Panc1 (cell line): Measurements from ENCODE around the gene SNED1. TPM values are rescaled to one million over a fixed set of nuclear protein-coding genes. Genes with fewer than 3 reads are reported as not detected.

Experiments
- ATAC-seq: fragments of 200-7000 bp; cut with Tn5 transposase; 2 replicates; pipeline ENCODE4 v1.9.1; 2020; ENCODE audit warnings: mild to moderate bottlenecking, moderate library complexity
- BruUV-seq: library from RNA; stranded (reverse); fragments of 400-500 nt; replicated peaks from 2 replicates; lab custom pipeline; 2021; lab: Mats Ljungman, UMichigan
- CTCF ChIA-PET: fragments of 300-600 bp; sonication (Branson Sonifier 250); formaldehyde crosslinking; loops from one replicate; lab custom pipeline; 2022; ENCODE audit warnings: antibody characterized with exemption; lab: Charles Lee
- POLR2A ChIA-PET: fragments of 300-600 bp; sonication (Branson Sonifier 250); formaldehyde crosslinking; loops from one replicate; lab custom pipeline; 2022; ENCODE audit warnings: antibody characterized with exemption; lab: Charles Lee
- DNase-seq: peaks from one replicate; pipeline ENCODE4 v3.0.0-alpha.2; 2010; ENCODE audit warnings: low read depth, low spot score
- H3K27ac ChIP-seq: 2 replicates; pipeline ENCODE4 v1.5.1; 2011; ENCODE audit warnings: mild to moderate bottlenecking, low read length, inconsistent platforms
- H3K27me3 ChIP-seq: fragments of 200-500 bp; sonication (Bioruptor generic); 2 replicates; pipeline ENCODE4 v1.6.0; 2014; ENCODE audit warnings: low read length, inconsistent platforms; ENCODE audit not compliant: control insufficient read depth, insufficient read depth
- H3K36me3 ChIP-seq: fragments of 200-500 bp; sonication (Bioruptor generic); 2 replicates; pipeline ENCODE4 v1.5.1; 2014; ENCODE audit warnings: inconsistent platforms, mild to moderate bottlenecking, low read length, moderate library complexity; ENCODE audit not compliant: control insufficient read depth, insufficient read depth
- H3K4me1 ChIP-seq: 2 replicates; pipeline ENCODE4 v1.5.1; 2011; ENCODE audit warnings: inconsistent platforms, mild to moderate bottlenecking, low read length, moderate library complexity; ENCODE audit not compliant: control insufficient read depth, insufficient read depth
- H3K4me3 ChIP-seq, 2 experiments: 2 replicates each; pipeline ENCODE4 v1.5.1; 2011 to 2012; ENCODE audit warnings: low read depth in 2 of 2, low read length in 2 of 2, mild to moderate bottlenecking in 2 of 2, inconsistent platforms in 1 of 2, moderate library complexity in 1 of 2
- H3K9me3 ChIP-seq: fragments of 200-500 bp; sonication (Bioruptor generic); 2 replicates; pipeline ENCODE4 v1.5.1; 2014; ENCODE audit warnings: low read depth, mild to moderate bottlenecking, inconsistent platforms, low read length, moderate library complexity; ENCODE audit not compliant: control insufficient read depth, insufficient read depth
- POLR2AphosphoS5 ChIP-seq: IDR thresholded peaks from 2 replicates; pipeline ENCODE4 v1.6.1; 2012; ENCODE audit warnings: mild to moderate bottlenecking, low read depth, low read length, moderate library complexity
- REST ChIP-seq, 2 experiments: IDR thresholded peaks; 2 replicates each; pipeline ENCODE4 v1.6.1; 2011 to 2012; ENCODE audit warnings: low read depth in 2 of 2, control low read depth in 1 of 2, low read length in 1 of 2, mild to moderate bottlenecking in 1 of 2, moderate library complexity in 1 of 2; ENCODE audit not compliant: insufficient read depth in 1 of 2
- SIN3A ChIP-seq: IDR thresholded peaks from 2 replicates; pipeline ENCODE4 v1.6.1; 2012; ENCODE audit warnings: low read depth, mild to moderate bottlenecking, low read length, moderate library complexity, borderline replicate concordance; ENCODE audit not compliant: insufficient read depth
- TCF7L2 ChIP-seq: IDR thresholded peaks from 2 replicates; pipeline ENCODE4 v1.6.1; 2011; ENCODE audit warnings: mild to moderate bottlenecking, low read depth, low read length, inconsistent platforms
- in situ Hi-C: cut with HindIII; loops from 2 replicates; pipeline ENCODE4 v1.10.0; 2016; ENCODE audit warnings: low sequenced_read_pairs, low pct_unique_long_range_greater_than_20kb
- intact Hi-C: fragments of 100-400 bp; cut with micrococcal nuclease; formaldehyde crosslinking; loops from one replicate; pipeline ENCODE4 v1.10.0; 2022; ENCODE audit not compliant: unreplicated experiment
- total RNA-seq: library from RNA; stranded (reverse); gene quantifications from one replicate; pipeline ENCODE4 v1.2.1, GENCODE V29; 2021; ENCODE audit not compliant: unreplicated experiment
- TF ChIP-seq, protein P1 (sequence below): fragments of 450-650 bp; IDR thresholded peaks from 2 replicates; pipeline ENCODE4 v1.5.1; 2017; ENCODE audit warnings: mild to moderate bottlenecking

Gene SNED1
- total RNA-seq, 1 experiment from 2014 or later: 11.0 TPM

DNA sequence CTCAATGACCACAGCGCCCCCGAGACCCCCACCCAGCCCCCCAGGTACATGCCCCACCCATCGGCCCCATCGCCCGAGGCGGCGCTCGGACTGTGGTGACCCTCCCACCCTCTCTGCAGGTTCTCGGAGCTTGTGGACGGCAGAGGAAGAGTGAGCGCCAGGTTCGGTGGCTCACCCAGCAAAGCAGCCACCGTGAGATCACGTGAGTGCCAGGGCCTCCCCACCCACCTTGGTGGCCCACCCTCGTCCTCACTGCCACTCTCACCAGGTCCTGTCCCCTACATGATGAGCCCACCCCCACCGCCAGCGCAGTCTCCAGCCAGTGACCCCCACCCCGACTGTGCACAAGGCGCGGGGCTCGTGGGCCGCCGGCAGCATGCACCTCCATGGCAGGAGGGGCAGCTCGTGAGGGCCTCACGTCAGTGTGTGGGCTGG, 73.3 kb downstream of the SNED1 start:
- no peaks in the 10 kb centered on the region for H3K4me1 ChIP-seq
- POLR2A ChIA-PET: no interaction called here
- intact Hi-C loops: no loop called here
- in situ Hi-C loops: no loop called here
- no peak overlapping the region for H3K27ac ChIP-seq
- ATAC-seq (no peak), DNase-seq (no peak)
- H3K4me3 ChIP-seq: no peak overlapping the region
- CTCF ChIA-PET: no interaction called here
- H3K27me3 ChIP-seq: no peaks in the 10 kb centered on the region
- BruUV-seq: no TSS peak
- no peaks in the 10 kb centered on the region for H3K36me3 ChIP-seq
- TF ChIP-seq SIN3A (no peak), REST (IDR thresholded peaks at IDR 0.05; ENCODE audit: insufficient read depth in 1 of 2, low read depth in 2 of 2, low read length in 1 of 2) (no peak), POLR2AphosphoS5 (no peak), TCF7L2 (no peak)
- TF ChIP-seq, protein P1, sequence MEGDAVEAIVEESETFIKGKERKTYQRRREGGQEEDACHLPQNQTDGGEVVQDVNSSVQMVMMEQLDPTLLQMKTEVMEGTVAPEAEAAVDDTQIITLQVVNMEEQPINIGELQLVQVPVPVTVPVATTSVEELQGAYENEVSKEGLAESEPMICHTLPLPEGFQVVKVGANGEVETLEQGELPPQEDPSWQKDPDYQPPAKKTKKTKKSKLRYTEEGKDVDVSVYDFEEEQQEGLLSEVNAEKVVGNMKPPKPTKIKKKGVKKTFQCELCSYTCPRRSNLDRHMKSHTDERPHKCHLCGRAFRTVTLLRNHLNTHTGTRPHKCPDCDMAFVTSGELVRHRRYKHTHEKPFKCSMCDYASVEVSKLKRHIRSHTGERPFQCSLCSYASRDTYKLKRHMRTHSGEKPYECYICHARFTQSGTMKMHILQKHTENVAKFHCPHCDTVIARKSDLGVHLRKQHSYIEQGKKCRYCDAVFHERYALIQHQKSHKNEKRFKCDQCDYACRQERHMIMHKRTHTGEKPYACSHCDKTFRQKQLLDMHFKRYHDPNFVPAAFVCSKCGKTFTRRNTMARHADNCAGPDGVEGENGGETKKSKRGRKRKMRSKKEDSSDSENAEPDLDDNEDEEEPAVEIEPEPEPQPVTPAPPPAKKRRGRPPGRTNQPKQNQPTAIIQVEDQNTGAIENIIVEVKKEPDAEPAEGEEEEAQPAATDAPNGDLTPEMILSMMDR: no peak
- H3K9me3 ChIP-seq: no peaks in the 10 kb centered on the region

GRCh38 chr2:241072151-241072550, 73.7 kb downstream of the SNED1 start:
- ChIA-PET CTCF (no interaction called here), POLR2A (no interaction called here)
- no peak for DNase-seq
- ATAC-seq: no peak
- Histone ChIP-seq H3K4me1 (no peaks in the 10 kb centered on the region), H3K9me3 (no peaks in the 10 kb centered on the region), H3K36me3 (no peaks in the 10 kb centered on the region), H3K27me3 (no peaks in the 10 kb centered on the region), H3K27ac (no peak overlapping the region), H3K4me3 (no peak overlapping the region)
- no TSS peak for BruUV-seq
- in situ Hi-C loops (no loop called here), intact Hi-C loops (no loop called here)
- TF ChIP-seq SIN3A: no peak
- TF ChIP-seq TCF7L2: no peak
- TF ChIP-seq POLR2AphosphoS5: no peak
- TF ChIP-seq, protein P1: no peak
- TF ChIP-seq REST (IDR thresholded peaks at IDR 0.05; ENCODE audit: insufficient read depth in 1 of 2, low read depth in 2 of 2, low read length in 1 of 2): no peak
